Adrenal gland (tissue), 12 donors: ENCODE measurements around the gene ODAD3. TPM values are rescaled to one million over a fixed set of nuclear protein-coding genes. Genes with fewer than 3 reads are reported as not detected.

Experiments
- DNase-seq, 7 donors: peaks; one replicate each; pipeline ENCODE4 v3.0.0-alpha.2; 2019 to 2020
- H3K27ac ChIP-seq, 5 donors: fragments of 200-600 bp; sonication (generic) in 4 of 5; 1 replicate in 3 of 5; 2 replicates in 2 of 5; pipeline versions ENCODE4 v1.5.1 to v1.8.0; 2016 to 2020; ENCODE audit warnings: mild to moderate bottlenecking in 1 of 5
- H3K27me3 ChIP-seq: fragments of 200-600 bp; 2 replicates; pipeline ENCODE4 v1.8.0; 2021
- H3K36me3 ChIP-seq, 2 donors: fragments of 200-600 bp; replicated peaks in 1 of 2; 1 replicate in 1 of 2; 2 replicates in 1 of 2; pipeline versions ENCODE4 v1.5.1 to v1.8.0; 2018 to 2022
- H3K4me1 ChIP-seq, 2 donors: fragments of 200-600 bp; replicated peaks in 1 of 2; 1 replicate in 1 of 2; 2 replicates in 1 of 2; pipeline versions ENCODE4 v1.5.1 to v1.8.0; 2018 to 2021
- H3K4me3 ChIP-seq, 4 donors: fragments of 200-600 bp; sonication (generic) in 3 of 4; one replicate each; pipeline ENCODE4 v1.5.1; 2016 to 2018
- H3K9me3 ChIP-seq, 3 donors: fragments of 200-600 bp; sonication (generic) in 1 of 3; replicated peaks in 1 of 3; 1 replicate in 2 of 3; 2 replicates in 1 of 3; pipeline versions ENCODE4 v1.5.1 to v1.8.0; 2016 to 2021
- POLR2A ChIP-seq, 2 donors: fragments of 450-650 bp; IDR thresholded peaks; one replicate each; pipeline ENCODE4 v1.6.1; 2017; ENCODE audit warnings: antibody characterized with exemption in 2 of 2, mild to moderate bottlenecking in 2 of 2, moderate library complexity in 1 of 2
- WGBS, 4 donors: extraction: QIAGEN DNeasy Blood & Tissue Kit in 2 of 4; methylation state at CpG; one replicate each; pipeline versions ENCODE4 v1.1.5 to v1.1.7; 2013 to 2017; 5-methylcytosine and 5-hydroxymethylcytosine counted together
- intact Hi-C, 2 donors: fragments of 100-400 bp; cut with DNase I; formaldehyde crosslinking; loops; one replicate each; pipeline versions ENCODE4 v1.14.1 to v1.15.0; 2022 to 2023
- polyA plus RNA-seq, 3 donors: library from polyadenylated mRNA; stranded (reverse); fragments of 200-250 nt in 2 of 3; fragments of 350-450 nt in 1 of 3; fragmentation: Illumina TruSeq in 1 of 3; extraction: RNeasy Lipid Tissue Mini Kit (QIAGEN cat#74804) in 1 of 3; gene quantifications; one replicate each; pipeline ENCODE4 v1.2.3, GENCODE V29; 2013 to 2014
- total RNA-seq, 9 donors: library from RNA; depleted of rRNA in 4 of 9; stranded (reverse); fragments of >200 nt in 4 of 9; fragments of 120-200 nt in 1 of 9; fragmentation: NEBNext Ultra II Directional in 1 of 9; extraction: Animal tissue kit (Norgen Biotek cat#: 25700) in 1 of 9; gene quantifications; one replicate each; pipeline versions ENCODE4 v1.1.0 to v1.2.4, GENCODE V29; 2013 to 2023
- TF ChIP-seq, protein P1 (sequence below), 6 experiments: fragments of 450-650 bp in 4 of 6; fragments of 200-600 bp in 2 of 6; sonication (generic) in 1 of 6; IDR thresholded peaks; 1 replicate in 5 of 6; 2 replicates in 1 of 6; pipeline versions ENCODE4 v1.5.1 to v1.8.0; 2016 to 2021; ENCODE audit warnings: antibody characterized with exemption in 6 of 6, mild to moderate bottlenecking in 2 of 6, moderate library complexity in 1 of 6
- donor health status: healthy with polysubstance abuse.
- donor health status: Bipolar disorder and iron deficiency.
- donor health status: DM: yes; HTN: yes; CAD: no.
- donor health status: DM: no; HTN: no; CAD: no.
- donor health status: DM: no; HTN: no; CAD: no.
- donor health status: DM: yes; HTN: yes; CAD: no.

ODAD3 gene
- total and polyA plus RNA-seq, 12 donors = 0.69 to 7.9 (median 3.3) TPM

DNA sequence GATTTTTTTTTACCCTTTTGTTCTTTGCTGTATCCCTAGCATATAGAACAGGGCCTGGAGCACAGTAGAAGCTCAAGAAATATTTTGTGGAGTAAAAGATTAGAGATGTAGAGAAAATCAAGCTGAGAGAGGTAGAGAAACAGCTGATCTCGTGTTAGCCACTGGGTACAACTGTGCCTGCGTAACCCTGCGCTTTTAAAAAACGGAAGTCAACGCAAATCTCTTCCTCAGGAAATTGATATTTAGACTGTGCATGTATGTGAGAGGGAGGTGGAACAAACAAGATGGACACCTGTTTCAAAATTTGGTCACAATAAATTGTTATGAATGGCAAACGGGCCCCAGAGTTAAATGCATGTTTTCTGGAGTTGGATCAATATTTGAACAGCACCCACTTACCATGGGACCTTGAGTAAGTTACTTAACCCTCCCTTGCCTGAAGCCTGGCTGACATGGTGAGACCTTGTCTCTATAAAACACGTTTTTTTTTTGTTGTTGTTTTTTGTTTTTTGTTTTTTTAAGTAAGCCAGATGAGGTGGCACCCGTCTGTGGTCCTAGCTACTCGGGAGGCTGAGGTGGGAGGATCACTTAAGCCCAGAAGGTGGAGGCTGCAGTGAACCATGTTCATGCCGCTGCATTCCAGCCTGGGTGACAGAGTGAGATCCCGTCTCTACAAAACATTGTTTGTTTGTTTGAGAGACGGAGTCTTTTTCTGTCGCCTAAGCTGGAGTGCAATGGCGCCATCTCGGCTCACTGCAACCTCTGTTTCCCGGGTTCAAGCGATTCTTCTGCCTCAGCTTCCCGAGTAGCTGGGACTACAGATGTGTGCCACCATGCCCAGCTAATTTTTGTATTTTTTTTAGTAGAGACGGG, 47.5 kb downstream of the ODAD3 start:
- Histone ChIP-seq H3K9me3 (no peaks in the 10 kb centered on the region), H3K4me3 (no peak overlapping the region), H3K4me1 (peaks cover 3 to 14% of the 10 kb centered on the region in 2 donors), H3K27ac (peak overlapping the region in 1 of 5 donors; percentile 3), H3K36me3 (no peaks in the 10 kb centered on the region), H3K27me3 (no peaks in the 10 kb centered on the region)
- 75 to 81% (median 78%) methylated on average over 19 of the region's 19 CpGs for WGBS, 4 donors
- intact Hi-C loops = loop anchor here in 1 of 2 donors (5.0 kb wide), 1 partner anchor 45 kb away; no protein-coding TSS in a partner anchor
- TF ChIP-seq, protein P1, sequence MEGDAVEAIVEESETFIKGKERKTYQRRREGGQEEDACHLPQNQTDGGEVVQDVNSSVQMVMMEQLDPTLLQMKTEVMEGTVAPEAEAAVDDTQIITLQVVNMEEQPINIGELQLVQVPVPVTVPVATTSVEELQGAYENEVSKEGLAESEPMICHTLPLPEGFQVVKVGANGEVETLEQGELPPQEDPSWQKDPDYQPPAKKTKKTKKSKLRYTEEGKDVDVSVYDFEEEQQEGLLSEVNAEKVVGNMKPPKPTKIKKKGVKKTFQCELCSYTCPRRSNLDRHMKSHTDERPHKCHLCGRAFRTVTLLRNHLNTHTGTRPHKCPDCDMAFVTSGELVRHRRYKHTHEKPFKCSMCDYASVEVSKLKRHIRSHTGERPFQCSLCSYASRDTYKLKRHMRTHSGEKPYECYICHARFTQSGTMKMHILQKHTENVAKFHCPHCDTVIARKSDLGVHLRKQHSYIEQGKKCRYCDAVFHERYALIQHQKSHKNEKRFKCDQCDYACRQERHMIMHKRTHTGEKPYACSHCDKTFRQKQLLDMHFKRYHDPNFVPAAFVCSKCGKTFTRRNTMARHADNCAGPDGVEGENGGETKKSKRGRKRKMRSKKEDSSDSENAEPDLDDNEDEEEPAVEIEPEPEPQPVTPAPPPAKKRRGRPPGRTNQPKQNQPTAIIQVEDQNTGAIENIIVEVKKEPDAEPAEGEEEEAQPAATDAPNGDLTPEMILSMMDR (IDR thresholded peaks at IDR 0.05) = no peak
- TF ChIP-seq POLR2A (IDR thresholded peaks at IDR 0.05) = no peak
- no peak for DNase-seq

GRCh38 chr19:11384778-11385129, 50.2 kb downstream of the ODAD3 start:
- Histone ChIP-seq H3K27ac (peak overlapping the region in 1 of 5 donors; percentile 70), H3K27me3 (no peaks in the 10 kb centered on the region), H3K9me3 (no peaks in the 10 kb centered on the region), H3K36me3 (no peaks in the 10 kb centered on the region), H3K4me1 (peaks cover 14 to 32% of the 10 kb centered on the region in 2 donors), H3K4me3 (no peak overlapping the region)
- no peak for DNase-seq
- TF ChIP-seq POLR2A (IDR thresholded peaks at IDR 0.05) = no peak
- TF ChIP-seq, protein P1 (IDR thresholded peaks at IDR 0.05) = no peak
- intact Hi-C loops = loop anchor here (5.0 kb wide), 3 partner anchors 48 to 98 kb away; partner anchors contain the start of gene ELAVL3 (in 1 of the 2)
- WGBS, 4 donors = 84 to 88% (median 86%) methylated on average over 5 of the region's 5 CpGs

DNA sequence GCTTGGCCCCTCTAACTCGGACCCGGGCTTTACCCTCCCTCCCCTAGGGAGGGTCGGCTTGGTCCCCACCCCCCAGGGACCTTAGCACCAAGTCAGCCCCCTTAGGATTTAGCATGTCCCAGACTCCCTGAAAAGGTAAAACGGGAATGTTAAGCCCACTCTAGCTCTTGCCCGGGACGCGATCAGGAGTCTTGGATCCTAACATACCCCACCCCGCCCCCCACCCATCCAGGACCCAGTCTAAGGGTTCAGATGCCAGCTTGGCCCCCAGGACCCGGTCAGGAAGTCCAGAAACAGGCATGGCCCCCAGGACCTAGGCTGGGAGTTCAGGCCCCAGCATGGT, 51.2 kb downstream of the ODAD3 start:
- H3K27me3 ChIP-seq = no peaks in the 10 kb centered on the region
- no peak for TF ChIP-seq POLR2A (IDR thresholded peaks at IDR 0.05)
- TF ChIP-seq, protein P1 (IDR thresholded peaks at IDR 0.05) = no peak
- 0 to 1% (median 1%) methylated on average over 5 to 9 of the region's 9 CpGs; no CpG with 5 or more reads in 1 of the 4 donors for WGBS, 4 donors
- peaks cover 14 to 37% of the 10 kb centered on the region in 2 donors for H3K4me1 ChIP-seq
- no peak for DNase-seq
- no peaks in the 10 kb centered on the region for H3K36me3 ChIP-seq
- intact Hi-C loops = loop anchor here (5.0 kb wide), 3 partner anchors 49 to 99 kb away; partner anchors contain the start of gene ELAVL3 (in 1 of the 2)
- peak overlapping the region in 3 of 5 donors; percentile 69 to 83 (median 70) for H3K27ac ChIP-seq
- H3K4me3 ChIP-seq = peak overlapping the region in 2 of 4 donors; percentile 47 to 64
- H3K9me3 ChIP-seq = no peaks in the 10 kb centered on the region

- intact Hi-C loops = loop anchor here (5.0 kb wide), 3 partner anchors 49 to 99 kb away; partner anchors contain the start of gene ELAVL3 (in 1 of the 2)
- peak in 1 of 2 donors; percentile 21 for TF ChIP-seq POLR2A (IDR thresholded peaks at IDR 0.05)
- TF ChIP-seq, protein P1 (IDR thresholded peaks at IDR 0.05) = peak; percentile 54 to 74 (median 66)
- no peaks in the 10 kb centered on the region for H3K27me3 ChIP-seq
- H3K36me3 ChIP-seq = no peaks in the 10 kb centered on the region
- 0 to 2% (median 1%) methylated on average over 4 to 65 of the region's 65 CpGs for WGBS, 4 donors
- H3K4me3 ChIP-seq = peak overlapping the region in 2 of 4 donors; percentile 47 to 64
- no peaks in the 10 kb centered on the region for H3K9me3 ChIP-seq
- peaks cover 18 to 43% of the 10 kb centered on the region in 2 donors for H3K4me1 ChIP-seq
- DNase-seq = peak; percentile 63 to 84 (median 75)
- peak overlapping the region in 3 of 5 donors; percentile 69 to 83 (median 70) for H3K27ac ChIP-seq
Observed at GRCh38 chr19:11382898-11383705, 51.8 kb downstream of the ODAD3 start.
